GM21367 (cell line): ENCODE data around the gene ZNF582.
A peak's percentile ranks its signal among the peaks of the same experiment; 100 is the strongest.

ENCODE experiments used
- ATAC-seq: cut with Tn5 transposase; IDR thresholded peaks from one replicate; pipeline ENCODE4 v1.9.1; 2021; ENCODE audit not compliant: unreplicated experiment

The ZNF582 gene

DNA sequence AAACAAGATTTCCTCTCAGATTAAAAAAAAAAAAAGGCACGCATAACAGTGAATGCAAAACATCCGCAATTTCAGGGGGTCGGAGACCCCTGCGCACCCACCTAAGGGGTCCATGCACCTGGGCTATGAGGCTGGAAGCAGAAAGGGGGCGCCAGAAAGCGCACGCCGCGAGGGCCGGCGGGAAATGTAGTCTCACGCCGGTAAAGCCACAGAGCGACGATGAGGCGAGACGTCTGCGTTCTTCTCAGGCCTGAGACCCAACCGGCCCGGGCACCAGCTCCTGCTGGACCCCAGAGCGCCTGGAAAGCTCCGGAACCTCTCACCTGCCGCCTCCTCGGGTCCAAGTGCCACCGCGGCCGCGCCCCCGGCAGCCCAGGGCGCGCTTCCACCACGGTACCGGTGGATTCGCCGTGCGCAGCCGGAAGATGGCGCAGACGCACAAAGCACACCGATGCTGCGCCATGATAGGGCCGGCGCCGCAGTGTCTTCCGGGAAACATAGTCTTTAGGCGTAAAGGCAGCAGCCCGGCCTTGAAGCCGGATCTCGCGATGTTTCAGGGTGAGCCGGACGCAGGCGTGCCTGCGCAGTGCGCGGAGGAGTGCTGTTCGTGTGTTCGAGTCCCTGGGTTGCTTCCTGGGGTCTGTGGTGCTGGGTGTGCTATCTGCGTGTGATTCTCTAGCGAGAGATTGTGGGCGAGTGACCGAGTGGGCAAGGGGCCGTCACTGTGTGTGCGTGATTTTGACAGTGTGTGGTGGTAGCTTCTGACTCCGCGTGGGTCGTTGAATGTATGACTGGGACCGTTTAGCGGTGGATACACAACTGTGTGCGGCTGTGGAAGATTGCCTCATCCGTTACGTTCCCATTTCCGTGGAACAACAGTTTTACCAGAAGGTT, at the start of gene ZNF582:
Gene ZNF582, minus strand, starts transcription at position 416 of the 894 bp plus-strand sequence. CDS start 1,782 bp downstream, outside the sequence.
- ATAC-seq: peak; percentile 94

DNA sequence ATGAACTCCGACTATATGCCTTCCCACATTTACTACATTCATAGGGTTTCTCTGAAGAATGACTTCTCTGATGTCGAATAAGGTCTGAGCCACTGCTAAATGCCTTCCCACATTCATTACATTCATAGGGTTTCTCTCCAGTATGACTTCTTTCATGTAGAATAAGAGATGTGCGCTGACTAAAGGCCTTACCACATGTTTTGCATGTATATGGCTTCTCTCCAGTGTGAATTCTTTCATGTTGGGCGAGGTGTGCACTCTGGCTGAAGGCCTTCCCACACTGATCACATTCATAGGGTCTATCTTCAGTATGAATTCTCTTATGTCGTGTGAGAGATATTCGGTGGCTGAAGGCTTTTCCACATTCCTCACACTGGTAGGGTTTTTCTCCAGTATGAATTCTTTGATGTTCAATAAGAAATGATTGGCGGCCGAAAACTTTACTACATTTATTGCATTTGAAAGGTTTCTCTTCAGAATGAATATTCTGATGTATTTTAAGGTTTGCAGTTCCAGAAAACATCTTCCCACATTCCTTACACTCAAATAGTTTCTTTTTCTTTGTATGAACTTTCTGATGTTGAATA, 48.0 kb upstream of the ZNF582 start:
- no peak for ATAC-seq

DNA sequence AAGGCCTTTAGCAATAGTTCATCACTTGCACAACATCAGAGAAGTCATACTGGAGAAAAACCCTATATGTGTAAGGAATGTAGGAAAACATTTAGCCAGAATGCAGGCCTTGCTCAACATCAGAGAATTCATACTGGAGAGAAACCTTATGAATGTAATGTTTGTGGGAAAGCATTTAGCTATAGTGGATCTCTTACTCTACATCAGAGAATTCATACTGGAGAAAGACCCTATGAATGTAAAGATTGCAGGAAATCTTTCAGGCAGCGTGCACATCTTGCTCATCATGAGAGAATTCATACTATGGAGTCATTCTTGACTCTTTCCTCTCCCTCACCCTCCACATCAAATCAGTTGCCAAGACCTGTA, 30.6 kb upstream of the ZNF582 start:
- ATAC-seq: no peak

DNA sequence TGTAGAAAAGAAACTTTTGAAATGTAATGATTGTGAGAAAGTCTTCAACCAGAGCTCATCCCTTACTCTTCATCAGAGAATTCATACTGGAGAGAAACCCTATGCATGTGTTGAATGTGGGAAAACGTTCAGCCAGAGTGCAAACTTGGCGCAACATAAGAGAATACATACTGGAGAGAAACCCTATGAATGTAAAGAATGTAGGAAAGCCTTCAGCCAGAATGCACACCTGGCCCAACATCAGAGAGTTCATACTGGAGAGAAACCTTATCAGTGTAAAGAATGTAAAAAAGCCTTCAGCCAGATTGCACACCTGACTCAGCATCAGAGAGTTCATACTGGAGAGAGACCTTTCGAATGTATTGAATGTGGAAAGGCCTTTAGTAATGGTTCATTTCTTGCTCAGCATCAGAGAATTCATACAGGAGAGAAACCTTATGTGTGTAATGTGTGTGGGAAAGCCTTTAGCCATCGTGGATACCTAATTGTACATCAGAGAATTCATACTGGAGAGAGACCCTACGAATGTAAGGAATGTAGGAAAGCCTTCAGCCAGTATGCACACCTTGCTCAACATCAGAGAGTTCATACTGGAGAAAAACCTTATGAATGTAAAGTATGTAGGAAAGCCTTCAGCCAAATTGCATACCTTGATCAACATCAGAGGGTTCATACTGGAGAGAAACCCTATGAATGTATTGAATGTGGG, 30.1 kb upstream of the ZNF582 start:
- no peak for ATAC-seq

DNA sequence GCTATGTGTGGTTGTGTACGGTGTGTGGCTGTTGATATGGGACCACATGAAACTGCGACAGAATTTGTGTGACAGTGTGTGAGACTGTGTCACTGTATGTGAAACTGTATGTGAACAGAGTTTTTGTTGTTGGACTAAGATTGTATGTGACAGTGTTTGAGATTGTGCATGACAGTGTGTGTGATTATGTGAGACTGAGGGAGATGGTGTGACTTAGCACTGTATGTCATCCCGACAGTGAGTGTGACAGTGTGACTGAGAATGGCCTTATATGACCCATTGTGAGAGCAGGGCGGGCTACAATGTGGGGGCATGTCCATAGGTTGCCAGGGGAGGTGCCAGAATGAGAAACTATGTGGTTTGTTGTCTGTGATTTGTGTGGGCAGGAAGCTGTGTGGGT, 11.7 kb upstream of the ZNF582 start:
- ATAC-seq: no peak

DNA sequence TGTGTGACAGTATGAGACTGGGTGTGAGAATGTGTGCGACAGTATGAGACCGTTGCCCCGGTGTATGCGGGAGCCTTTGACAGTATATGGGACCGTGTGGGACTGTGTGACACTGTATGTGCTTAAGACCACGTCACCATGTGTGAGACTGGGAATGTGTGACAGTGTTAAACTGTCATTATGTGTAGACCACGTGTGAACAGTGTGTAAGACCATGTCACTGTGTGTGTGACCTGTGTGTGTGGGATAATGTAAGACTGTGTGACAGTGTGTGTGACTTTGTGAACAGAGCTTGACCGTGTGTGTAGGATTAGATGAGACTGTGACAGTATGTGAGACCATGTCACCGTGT, 11.3 kb upstream of the ZNF582 start:
- no peak for ATAC-seq

DNA sequence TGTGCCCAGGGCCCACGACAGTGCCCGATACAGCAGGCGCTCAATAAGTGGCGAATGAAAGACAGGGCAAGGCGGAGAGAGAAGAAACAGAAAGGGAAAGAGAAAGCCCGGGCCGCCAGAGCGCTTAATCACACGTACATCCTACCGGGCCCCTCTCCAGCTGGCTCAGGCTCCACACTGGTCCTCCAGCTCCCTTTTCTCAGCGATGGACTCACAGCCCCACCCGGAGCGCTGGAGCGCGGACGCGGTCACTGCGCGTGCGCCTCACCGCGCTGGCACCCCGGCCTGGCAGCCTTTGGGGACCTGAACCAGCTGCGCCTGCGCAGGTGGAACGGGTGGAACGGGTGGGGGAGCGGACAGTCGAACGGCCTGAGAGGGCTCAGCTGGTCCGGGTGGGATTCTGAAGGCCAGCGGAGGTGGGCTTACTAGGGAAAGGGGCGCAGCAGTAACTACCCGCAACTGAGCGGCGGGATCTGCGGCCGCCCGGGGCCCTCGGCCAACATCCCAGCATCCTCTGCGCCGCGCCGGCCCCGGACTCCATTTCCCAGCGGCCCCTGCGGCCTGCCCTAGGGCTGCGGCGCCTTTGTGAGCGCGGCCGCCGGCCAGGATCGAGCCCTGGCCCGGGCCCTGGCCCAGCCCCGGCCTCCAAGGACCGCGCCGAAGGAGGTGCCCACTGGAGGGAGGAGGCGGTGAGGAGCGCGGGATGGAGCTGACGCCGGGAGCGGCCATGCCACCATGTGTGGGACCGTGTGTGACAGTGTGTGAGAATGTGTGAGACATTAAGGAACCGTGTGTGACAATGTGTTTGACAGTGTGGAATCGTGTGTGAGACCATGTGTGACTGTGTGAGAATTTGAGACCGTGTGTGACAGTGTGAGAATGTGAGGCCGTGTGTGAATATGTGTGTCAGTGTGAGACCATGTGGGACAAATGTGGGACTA, 10.7 kb upstream of the ZNF582 start, which contains the start of gene ZNF583:
Gene ZNF583, plus strand, starts transcription at position 569 of the 941 bp plus-strand sequence. CDS start 2,783 bp downstream, outside the sequence.
- peak; percentile 81 for ATAC-seq

DNA sequence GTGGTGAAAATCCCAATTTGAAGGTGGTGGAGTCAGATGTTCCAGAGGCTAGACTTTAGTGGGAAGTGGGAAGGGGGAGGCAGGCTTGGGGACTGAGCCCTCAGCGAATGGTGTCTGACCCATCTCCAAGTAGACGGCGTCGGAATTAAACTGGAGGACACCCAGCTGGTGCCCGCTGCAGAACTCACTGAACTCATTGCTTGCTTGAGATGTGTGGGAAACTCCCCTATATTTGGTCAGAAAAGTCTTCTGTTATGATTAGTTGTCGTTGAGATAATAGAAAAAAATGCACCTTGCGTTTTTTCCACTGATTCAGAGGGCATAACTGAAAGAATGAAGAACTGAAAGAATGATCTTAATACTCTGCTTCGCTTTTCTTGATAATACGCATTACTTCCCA, 9.9 kb upstream of the ZNF582 start:
- ATAC-seq: peak; percentile 5

DNA sequence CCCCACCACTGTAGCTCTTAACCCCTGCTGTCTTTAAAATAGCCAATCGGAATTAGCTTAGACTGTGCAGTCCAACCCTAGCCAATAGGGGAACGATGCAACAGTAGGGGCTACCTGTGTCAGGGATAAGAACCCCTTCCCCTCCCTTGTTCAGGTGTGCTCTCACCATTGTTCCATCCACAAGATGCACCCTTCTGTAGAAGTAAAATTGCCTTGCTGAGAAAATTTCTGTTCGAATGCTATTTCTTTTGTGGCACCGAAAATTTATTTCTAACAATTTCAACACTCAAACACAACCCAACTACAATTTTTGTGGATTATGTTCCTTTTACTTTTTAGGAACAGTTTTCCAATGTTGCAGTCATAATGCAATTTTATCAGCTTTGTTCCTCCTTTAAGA, 7.2 kb upstream of the ZNF582 start:
- ATAC-seq: no peak

DNA sequence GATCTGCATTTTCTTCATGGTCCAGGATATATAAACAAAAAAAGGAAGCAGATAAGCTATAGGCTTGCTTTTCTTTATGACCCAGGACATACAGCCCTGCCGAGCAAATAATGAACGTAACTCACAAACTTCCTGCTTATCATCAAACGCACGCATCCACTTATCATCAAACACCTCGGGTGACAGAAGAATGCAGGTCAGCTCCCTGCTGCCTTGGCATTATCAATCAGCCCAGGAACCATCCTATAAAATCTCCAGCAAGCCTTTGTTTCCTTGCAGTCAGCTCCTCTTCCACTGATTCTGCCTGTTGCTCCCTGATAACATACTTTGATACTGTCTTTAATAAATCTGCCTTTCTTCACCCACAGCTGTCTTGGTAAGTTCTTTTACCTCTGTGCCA, 5.5 kb upstream of the ZNF582 start:
- ATAC-seq: no peak

DNA sequence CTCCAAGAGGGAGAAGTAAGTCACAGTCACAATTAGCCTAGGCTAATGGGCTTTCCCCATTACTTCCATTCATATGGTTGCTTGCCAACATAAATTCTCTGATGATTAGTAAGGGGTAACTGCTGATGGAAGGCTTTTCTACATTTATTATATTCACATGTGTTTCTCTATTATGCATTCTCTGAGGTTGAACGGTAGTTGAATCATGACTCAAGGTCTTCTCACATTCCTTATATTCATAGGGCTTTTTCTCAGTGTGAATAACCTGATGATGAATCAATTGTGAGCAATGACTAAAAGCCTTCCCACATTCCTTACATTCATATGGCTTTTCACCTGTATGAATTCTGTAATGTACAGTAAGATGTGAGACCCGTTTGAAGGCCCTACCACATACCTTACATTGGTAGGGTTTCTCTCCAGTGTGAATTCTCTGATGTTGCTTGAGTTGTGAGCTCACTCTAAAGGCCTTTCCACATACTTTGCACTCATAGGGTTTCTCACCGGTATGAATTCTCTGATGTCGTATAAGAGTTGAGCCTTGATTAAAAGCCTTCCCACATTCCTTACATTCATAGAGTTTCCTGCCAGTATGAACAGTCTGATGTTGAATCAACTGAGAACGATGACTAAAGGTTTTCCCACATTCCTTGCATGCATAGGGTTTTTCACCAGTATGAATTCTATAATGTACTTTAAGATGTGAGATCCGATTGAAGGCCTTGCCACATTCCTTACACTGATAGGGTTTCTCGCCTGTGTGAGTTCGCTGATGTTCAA, 9.3 kb downstream of the ZNF582 start:
- ATAC-seq: no peak

DNA sequence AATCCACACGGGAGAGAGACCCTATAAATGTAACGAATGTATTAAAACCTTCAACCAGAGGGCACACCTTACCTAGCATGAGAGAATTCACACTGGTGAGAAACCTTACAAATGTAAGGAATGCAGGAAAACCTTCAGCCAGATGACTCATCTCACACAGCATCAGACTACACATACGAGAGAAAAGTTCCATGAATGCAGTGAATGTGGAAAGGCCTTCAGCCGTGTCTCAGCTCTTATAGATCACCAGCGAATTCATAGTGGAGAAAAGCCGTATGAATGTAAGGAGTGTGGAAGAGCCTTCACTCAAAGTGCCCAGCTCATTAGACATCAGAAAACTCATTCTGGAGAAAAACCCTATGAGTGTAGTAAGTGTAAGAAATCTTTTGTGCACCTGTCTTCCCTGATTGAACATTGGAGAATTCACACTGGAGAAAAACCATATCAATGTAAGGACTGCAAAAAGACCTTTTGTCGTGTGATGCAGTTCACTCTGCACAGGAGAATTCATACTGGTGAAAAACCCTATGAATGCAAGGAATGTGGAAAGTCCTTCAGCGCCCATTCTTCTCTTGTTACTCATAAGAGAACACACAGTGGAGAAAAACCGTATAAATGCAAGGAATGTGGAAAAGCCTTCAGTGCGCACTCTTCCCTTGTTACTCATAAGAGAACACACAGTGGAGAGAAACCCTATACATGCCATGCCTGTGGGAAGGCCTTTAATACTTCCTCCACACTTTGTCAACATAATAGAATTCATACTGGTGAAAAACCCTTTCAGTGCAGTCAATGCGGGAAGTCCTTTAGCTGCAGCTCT, 16.0 kb downstream of the ZNF582 start:
- ATAC-seq: no peak

DNA sequence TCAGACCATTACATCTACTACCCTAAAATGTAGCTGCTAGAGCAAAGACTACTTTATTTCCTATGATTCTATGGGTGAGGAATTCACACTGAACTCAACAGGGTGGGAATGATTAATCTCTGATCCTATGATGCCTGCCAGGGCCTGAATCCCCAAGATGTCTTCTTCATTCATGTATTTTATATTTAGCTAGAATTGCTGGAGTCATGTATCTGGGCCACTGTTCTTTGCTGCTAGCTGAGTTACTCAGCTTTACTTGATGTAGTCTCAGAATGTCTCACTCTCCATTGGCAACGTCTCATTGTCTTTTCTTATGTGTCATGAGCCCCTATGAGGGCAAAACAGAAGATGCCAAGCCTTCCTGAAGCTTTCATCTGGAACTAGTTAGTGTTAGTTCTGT, 21.1 kb downstream of the ZNF582 start:
- no peak for ATAC-seq

DNA sequence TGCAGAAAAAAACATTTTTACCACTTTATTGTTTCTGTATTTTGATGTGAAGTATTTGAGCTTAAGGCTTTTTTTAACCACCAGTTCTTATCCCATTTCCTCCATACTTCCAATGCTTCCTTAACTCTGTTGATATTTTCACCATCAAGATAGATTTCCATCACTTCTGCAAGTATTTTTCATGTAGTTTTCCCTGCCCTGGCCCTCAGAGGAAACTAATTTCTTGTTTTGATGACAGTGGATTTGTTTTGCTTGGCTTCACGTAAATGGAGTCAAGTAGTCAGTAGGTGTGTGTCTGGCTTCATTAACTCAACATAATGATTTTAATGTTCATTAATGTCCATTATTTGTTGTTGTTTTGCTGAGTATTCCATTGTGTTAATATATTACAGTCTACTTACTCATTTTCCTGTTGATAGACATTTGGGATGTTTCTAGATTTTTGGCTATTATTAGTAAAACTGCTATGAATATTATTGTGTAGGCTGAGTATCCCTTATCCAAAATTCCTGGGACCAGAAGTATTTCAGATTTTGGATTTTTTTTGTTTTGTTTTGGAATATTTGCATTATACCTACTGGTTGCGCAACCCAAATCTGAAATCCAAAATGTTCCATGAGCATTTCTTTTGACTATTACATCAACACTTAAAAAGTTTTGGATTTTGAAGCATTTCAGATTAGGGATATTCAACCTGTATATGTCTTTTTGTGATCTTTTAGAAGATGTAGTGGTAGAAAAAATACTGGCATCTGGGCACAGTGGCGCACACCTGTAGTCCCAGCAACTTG, 23.3 kb downstream of the ZNF582 start:
- ATAC-seq: no peak

DNA sequence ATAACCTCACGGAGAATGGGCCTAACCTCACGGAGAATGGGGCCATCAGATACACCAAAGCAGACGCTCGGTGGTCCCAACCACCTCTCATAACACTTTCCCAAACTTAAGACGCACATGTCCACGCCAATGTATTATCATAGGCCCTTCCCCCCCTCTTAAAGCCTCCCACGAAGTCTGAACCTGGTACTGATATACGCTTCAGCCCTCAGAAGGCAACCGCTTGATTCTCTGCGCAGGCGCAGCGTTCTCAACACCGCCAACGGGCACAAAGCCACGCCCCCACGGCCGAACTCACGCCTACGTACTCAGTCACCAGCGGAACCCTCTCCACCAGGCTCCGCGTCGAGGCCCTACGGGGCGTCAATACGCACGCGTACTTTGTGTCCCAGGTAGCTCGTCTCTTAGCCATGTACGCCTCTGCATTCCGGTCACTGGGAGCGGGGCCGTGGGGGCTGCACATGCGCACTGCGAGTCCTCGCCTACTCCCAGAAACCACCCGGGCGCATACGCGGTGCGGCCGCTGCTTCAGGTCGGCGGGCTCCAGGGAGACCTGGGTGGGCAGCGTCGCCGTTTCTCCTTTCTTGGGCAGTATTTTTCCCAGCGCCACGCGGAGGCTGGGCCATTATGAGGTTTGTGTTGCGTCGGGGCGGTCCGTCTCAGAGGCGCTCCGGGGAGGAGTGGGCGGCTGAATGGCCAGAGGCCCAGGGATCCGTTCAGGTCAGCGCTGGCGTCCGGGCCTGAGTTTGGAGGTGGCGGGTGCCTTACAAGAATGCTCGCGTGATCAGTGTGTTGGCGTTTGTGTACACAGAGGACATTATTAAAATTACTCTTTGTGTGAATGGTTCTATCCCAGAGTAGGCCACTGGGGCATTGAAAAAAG, 25.3 kb downstream of the ZNF582 start:
- peak; percentile 87 for ATAC-seq

DNA sequence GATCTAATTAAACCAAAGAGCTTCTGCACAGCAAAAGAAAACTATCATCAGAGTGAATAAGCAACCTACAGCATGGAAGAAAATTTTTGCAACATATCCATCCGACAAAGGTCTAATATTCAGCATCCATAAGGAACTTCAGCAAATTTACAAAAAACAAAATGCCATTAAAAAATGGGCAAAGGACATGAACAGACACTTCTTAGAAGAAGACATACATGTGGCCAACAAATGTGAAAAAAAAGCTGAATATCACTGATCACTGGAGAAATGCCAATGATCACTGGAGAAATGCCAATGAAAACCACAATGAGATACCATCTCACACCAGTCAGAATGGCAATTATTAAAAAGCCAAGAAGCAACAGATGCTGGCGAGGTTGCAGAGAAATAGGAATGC, 32.5 kb downstream of the ZNF582 start:
- no peak for ATAC-seq

DNA sequence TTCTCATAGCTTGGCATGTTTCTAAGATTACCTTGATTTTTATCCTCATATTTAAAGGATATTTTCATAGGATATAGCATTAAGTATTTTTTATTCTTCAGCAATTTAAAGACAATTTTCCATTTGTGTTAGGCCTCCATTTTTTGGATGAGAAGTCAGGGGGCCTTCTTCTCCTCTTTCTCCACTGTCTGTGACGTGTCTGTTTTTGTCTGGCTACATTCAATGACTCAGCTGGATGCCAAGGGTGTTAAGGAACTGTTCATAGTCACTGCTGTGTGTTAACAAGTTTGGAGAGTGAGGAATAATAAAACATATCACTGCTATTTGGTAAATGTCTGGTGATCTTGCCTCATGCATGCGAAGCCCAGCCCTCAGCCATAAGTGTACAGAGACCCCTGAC, 36.4 kb downstream of the ZNF582 start:
- no peak for ATAC-seq
